IPS-11a (cell line): Measurements from ENCODE around the gene KIF3B.
"Not testable (repeated sequence)": the region's sequence is repeated elsewhere in the genome, so short reads cannot be mapped to it uniquely, and the experiment has no call there.

Experiments
- H3K4me3 ChIP-seq: one replicate; pipeline ENCODE4 v1.5.1; 2013; ENCODE audit warnings: low read depth, low read length, control low read depth

KIF3B gene

DNA sequence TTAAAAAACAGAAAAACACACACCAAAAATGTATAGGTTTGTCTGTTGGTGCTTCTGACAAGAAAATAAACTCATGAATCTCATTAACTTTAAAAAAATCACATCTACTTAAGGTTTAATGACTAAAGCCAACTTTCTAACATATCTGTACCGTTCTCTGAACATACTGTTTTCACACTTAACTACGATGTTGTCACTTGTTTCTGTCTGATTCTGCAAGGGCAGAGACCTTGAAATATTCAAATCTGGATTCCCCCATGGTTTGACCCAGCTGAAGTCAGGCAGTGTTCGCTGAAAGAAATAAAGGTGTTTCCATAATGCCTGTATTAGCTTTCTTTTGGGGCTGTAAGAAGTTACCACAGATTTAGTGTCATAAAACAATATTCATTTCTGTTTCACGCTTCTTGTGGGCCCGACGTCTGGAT lies 78.0 kb downstream of the KIF3B start:
- H3K4me3 ChIP-seq: no peak overlapping the region

DNA sequence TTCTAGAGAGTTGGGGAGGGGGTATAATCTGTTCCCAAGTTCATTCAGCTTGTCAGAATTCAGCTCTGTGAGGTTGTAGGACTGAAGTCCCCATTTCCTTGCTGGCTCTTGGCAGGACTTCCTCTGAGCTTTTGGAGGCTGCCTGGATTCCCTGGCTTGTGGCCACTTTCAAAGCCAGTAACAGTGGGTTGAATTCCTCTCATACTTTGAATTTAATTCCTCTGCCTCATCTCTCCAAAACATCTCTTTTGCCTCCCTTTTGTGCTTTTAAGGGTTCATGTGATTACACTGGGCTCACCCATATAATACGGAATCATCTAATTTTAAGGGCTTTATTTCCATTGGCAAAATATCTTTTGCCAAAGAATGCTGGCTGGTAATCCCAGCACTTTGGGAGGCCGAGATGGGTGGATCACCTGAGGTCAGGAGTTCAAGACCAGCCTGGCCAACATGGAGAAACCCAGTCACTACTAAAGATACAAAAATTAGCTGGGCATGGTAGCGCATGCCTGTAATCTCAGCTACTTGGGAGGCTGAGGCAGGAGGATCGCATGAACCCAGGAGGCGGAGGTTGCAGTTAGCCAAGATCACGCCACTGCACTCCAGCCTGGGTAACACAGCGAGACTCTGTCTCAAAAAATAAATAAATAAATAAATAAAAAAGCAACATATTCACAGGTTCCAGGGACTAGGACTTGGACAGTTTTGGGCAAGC lies 78.6 kb downstream of the KIF3B start:
- H3K4me3 ChIP-seq: not testable (repeated sequence)

DNA sequence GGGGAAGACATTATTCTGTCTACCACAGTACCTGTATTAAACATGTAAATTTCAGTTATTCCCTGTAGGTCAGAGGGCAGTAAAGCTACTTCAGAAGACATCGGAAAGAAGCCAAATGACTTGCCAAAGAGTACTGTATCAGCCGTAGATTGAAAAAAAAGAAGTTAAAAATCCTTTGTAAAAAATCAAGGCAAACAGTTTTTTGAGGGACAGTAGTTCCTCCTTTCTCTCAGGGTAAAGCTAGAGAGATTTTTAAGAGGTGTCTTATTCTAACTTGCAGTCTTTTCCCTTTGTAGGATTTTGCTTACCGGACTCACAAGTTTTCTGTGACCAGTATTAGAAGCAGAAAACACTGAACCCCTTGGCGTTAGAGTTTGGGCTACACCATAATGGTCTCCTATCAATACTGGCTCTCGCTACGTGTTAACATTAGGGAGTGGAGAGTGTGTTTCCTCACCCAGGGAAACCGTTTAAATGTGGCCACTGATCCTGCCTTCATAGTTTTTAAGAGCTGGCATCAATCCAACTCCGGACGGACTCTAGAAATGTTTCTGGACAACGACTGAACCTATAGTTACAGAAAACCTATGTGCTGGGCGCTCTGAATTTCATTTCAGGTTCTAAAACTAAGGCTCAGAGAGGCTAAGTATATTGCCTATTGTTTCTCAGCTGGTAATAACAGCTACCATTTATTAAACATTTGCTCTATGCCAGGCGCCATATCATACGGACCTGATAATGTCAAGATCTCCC lies 79.3 kb downstream of the KIF3B start:
- H3K4me3 ChIP-seq: peak overlapping the region; percentile 78

DNA sequence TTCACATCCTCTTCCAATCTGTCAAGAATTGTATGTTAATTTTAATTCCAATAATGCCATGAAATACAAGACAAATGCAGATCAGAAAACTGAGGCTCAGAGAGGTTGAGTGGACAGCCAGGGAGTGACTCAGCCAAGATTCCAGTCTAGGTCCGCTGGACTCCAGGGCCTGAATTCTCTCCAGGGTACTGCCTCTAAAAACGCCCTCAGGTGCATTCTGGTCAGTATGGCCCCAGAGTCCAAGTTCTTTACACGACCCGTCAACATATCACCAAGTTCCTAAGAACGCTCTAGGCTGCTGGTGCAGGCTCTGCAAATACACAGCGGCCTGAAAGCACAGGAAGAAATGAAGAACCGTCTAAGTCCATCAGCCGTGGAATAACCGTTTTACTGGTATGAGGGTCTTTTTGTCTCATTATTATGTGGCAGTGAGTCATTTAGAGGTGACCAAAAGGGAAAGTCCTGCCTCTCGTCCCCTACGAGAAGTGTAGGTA lies 80.0 kb downstream of the KIF3B start:
- H3K4me3 ChIP-seq: peak overlapping the region; percentile 78

DNA sequence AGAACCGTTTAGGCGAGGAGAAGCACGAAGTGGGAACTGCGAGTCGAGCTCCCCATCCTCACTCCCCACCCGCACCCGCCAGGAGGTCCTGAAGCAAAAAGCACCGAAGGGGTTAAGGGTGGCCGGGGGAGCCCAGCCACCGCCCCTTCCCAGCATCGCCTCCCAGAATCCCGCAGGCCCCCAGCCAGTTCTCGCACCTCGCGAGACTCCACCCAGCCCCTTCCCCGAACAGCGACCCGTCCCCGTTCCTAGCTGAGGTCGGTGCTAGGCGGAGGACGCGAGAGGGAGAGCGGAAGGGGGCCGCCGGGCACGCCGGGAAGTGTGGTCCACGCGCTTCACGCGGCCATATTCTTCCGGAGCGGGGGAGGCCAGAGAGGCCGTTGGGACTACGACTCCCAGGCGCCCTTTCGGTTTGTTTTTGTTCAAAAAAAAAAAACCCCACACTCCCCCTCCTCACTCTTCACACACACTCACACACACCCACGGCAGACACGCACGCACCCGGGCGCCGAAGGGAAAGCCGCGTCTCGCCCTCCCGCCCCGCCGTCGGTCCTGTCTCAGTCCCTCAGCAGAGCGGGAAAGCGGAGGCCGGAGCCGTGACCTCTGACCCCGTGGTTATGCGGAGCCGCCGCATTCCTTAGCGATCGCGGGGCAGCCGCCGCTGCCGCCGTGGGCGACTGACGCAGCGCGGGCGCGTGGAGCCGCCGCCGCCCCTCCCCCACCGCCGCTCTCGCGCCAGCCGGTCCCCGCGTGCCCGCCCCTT lies 80.6 kb downstream of the KIF3B start, which contains the start of gene ASXL1:
Gene ASXL1 (plus strand): TSS at position 463 of the 763 bp plus-strand sequence. CDS start 445 bp downstream, outside the sequence.
- peak within 1 kb of the TSS; percentile 85 for H3K4me3 ChIP-seq

DNA sequence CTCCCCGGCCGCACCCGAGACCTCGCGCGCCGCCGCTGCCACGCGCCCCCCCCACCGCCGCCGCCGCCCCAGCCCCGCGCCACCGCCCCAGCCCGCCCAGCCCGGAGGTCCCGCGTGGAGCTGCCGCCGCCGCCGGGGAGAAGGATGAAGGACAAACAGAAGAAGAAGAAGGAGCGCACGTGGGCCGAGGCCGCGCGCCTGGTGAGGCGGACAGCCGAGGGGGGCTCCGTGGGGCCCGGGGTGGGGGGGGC lies 81.1 kb downstream of the KIF3B start:
- no peak overlapping the region for H3K4me3 ChIP-seq

DNA sequence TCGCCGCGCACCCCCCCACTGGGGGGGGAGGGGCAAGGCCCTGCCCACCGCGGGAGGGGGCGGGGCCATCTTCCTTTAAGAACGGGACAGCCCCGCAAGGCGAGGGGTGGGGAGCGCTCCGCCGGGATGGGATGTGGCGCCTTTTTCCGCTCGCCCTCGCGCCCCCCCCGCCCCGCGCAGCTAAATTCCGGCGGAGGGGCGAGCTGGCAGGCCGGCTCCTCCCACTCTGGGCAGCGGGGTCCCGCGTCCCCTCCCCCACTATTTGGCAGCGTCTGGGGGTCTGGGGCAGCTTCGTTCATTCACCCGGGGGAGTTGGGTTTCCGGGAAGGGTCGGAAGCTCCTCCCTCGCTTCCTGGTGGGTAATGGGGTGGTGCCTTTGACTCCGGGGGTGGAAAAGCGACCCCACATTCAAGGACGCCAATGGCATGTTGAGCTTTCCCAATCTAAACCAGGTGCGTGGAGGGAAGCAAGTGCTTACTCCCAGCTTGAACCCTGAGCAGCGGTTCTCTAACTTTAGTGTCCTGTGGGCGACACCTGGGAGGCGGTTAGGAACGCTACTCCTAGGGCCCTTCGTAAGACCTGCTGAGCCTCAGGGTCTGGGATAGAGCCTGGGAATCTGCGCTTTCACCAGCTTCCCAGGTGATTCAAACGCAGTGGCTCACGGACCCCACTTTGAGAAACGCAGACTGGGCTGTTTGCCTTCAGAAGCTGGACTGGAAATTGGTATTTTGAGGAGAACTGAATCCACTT lies 81.6 kb downstream of the KIF3B start:
- peak overlapping the region; percentile 62 for H3K4me3 ChIP-seq

DNA sequence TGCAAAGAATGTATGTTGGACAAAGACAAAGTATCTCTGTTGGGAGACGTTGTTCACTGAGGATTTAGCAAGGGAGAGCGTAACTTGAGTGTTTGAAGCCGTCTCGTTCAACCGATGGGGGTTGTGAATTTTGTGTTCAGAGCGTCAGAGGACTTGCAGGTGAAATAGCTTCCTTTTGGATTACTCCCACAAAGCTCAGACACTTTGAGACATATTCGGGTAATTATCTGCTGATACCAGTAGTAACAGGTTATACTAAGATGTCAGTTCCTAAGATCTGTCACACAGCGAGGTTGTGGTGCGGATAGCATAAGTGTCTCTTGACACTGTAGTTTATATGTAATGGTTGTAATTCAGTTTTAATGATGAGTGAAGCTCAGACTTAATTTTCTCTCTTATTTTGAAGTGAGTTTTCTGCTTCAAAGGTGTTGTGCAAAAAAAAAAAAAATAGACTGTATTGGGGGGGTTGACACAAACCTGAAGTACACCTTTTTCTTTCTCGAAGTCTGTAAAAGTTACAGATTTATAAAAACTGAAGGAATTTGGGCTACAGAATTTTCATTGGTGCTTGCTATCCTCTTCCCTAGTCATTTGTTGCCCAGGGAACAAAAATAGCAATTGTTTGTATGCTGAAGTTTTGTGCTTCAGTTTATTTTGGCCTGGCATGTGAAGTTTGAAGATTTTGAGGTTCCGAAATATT lies 82.3 kb downstream of the KIF3B start:
- peak overlapping the region; percentile 62 for H3K4me3 ChIP-seq

DNA sequence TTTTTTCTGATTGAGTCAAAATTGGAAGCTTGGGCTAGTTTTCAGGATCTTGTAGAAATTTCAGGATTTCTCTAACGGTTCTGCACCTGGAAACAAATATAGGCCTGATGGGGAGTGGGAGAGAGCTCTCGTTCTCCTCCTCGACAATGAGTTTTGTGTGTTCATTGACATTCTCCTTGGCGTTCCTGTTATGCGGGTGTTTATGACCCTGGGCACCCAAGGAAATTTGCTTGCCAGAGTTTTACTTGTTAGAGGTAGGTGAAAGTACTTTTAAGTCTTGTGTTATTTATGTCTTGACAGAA lies 82.8 kb downstream of the KIF3B start:
- H3K4me3 ChIP-seq: no peak overlapping the region

DNA sequence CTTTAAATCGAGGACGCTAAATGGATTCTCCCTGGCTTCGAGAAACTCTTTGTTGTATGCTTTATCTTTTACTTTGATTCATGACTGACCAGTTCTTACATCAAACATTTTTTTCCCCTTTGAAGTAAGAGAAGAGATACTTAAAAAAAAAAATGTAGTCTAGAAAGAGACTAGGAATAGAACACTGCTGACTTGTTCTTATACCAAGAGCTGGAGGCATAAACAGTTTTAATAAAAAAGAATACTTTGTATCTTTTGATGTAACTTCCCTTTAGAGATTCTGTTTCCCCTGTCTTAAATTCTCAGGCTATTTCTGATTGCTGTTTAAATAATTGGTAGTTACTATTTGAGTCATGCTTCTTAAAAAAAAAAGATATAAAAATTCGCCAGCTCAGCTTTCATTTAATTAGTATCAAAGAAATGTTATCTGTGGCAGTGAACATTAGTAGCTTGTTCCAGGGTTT lies 85.5 kb downstream of the KIF3B start:
- no peak overlapping the region for H3K4me3 ChIP-seq

DNA sequence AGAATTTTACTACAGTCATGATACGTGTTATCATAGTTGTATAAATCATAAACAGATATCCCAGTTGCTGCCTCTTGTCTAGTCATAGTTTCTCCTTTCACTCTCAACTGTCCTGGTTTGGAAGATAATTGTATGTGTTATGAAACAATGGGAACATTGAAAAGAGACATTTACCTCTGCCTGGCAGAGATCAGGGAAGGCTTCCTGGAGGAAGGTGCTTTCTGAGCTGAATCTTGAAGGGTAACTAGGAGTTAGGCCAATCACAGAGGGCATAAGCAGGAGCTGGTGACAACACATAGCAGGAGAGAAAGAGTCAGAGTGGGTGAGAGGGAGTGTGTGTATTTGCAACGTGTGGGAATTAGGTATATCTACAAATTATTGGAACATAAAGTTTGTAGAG lies 86.0 kb downstream of the KIF3B start:
- no peak overlapping the region for H3K4me3 ChIP-seq

DNA sequence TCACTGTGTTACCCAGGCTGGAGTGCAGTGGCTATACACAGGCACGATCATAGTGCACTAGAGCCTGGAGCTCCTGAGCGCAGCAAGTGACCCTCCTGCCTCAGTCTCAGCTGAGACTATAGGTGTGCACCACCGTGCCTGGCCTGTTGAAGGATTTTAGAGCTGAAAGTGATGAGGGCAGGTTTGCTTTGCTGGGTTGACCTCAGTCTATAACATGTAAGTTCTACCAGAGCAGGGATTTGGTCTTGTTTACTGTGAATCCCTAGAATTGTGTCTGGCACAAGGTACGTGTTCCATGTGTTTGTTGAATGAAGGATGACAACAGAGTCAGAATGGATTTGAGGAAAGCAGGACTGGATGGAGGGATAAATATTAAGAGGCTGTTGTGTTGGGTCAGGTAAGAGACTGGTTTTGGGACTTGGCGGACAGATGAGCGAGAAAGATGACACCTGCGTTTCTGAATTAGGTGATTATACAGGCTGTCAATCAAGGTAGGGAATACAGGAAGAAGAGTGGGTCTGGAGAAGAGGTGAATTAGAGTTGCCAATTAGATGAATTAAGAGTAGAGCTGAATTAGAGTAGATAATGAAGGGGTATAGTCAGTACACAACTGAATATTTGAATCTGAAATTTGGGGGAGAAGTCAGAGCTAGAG lies 87.2 kb downstream of the KIF3B start:
- no peak overlapping the region for H3K4me3 ChIP-seq

DNA sequence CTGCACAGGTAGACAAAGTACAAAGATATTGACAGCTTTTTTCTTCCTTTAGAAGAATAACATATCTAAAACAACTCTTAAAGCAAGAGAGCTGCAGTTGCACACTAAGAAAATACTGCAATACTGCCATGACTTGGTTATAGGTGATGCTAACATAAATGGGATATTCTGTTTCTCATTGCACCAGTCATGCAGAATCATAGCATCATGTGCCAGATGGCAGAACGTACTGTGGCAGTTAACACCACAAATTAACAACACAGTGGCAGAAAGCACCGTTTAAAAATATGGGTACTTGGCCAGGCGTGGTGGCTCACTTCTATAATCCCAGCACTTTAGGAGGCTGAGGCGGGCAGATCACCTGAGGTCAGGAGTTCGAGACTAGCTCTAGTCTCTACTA lies 88.1 kb downstream of the KIF3B start:
- no peak overlapping the region for H3K4me3 ChIP-seq

DNA sequence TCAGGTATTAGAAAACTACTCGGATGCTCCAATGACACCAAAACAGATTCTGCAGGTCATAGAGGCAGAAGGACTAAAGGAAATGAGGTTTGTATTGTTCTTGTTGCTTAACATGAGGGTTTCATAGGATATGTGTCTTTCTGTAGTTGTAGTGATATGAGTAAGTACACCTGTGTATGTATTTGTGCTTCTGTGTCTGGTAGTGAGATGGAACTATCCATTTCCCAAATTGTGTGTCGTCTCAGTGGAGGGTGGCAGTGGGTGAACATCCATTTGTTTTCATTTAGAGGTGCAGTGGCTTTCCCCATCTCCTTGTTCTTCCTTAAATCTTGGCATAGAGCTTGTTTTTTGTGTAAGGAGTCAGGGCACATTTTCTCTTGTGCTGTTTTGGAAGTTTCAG lies 88.9 kb downstream of the KIF3B start:
- no peak overlapping the region for H3K4me3 ChIP-seq

DNA sequence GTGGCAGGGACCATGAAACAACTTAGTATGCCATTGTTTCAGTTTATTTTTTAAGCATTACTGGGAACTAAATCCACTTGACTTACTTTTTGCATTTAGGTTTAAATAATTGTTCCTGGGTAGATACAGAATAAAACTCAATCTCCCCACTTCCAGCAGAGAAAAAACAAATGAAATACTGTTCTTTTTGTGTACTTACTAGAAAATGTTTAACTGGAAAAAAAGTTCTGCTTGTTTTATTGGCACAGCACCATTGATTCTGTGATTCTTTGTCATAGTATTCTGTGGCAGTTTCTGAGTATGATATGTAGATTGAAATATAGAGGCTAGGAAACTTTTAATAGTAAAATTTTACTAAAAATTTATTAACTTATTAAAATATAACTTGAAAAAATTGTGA lies 90.9 kb downstream of the KIF3B start:
- H3K4me3 ChIP-seq: no peak overlapping the region

DNA sequence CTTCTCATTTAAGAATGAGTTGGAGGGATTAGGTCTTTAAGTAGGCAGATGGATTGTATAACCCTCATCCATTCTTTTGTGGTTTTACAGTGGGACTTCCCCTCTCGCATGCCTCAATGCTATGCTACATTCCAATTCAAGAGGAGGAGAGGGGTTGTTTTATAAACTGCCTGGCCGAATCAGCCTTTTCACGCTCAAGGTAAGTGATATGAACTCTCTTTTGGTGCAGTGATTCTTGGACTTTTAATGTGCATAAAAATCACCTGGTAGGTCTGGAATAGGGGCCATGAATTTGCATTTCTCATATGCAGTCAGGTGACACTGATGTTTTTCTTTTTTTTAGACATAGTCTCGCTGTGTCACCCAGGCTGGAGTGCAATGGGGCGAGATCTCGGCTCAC lies 91.5 kb downstream of the KIF3B start:
- no peak overlapping the region for H3K4me3 ChIP-seq

DNA sequence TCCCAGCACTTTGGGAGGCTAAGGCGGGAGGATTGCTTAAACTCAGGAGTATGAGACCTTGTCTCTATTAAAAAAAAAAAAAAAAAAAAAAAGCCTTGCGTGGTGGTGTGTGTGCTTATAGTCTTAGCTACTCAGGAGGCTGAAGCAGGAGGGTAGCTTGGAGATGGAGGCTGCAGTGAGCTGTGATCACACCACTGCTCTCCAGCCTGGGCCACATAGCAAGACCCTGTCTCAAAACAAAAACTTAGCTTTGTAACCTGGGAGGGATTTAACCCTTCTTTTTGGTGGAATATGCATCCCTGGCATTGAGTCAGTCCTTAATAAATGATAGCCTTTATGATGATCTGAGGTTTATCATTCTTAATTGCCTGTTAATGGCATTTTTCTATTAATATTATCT lies 93.4 kb downstream of the KIF3B start:
- no peak overlapping the region for H3K4me3 ChIP-seq

DNA sequence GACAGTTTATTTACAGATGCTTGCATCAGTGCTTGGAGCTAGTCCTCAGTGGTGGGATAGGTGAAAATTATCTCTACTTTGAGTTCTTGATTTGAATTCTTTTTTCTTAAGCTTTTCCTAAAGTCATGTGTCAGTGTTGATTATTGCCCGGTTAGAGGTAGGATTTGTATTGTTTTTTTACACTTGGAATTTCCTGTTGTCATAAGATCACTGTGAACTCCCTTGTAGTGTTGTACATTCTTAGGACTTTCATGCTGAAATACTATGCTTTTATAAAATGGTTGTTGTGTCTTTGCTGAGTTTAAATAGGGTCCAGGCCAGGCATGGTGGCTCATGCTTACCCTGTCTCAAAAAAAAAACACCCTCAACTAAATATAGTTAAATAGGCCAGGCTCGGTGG lies 101.0 kb downstream of the KIF3B start:
- no peak overlapping the region for H3K4me3 ChIP-seq

DNA sequence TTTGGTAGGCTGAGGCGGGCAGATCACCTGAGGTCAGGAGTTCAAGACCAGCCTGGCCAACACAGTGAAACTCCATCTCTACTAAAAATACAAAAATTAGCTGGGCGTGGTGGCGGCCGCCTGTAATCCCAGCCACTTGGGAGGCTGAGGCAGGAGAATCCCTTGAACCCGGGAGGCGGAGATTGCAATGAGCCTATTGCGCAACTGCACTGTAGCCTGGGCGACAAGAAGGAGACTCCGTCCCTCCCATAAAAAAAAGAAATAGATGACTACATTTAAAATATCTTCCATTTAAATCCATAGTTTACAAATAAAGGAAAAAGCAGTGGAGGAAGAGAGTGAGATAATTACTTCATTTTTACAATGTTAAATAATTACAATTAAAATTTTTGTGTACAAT lies 102.6 kb downstream of the KIF3B start:
- not testable (repeated sequence) for H3K4me3 ChIP-seq

DNA sequence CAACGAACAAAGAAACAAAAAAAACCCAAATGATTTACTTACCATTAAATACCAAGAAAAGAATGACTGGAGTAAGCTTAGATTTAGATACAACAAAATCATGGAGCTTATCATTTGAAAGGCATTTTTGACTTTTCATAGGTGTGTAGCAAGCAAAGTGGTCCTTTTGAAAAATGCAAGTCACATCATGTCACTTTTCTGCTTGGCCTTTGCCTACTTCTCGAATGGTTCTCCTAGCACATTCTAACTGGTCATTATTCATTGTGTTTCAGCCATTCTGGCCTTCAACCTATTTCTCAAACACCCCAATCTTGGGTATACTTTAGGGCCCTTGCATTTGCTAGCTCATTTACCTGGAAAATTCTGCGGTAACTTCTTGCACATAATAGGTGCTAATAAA lies 103.3 kb downstream of the KIF3B start:
- H3K4me3 ChIP-seq: no peak overlapping the region
